K562 (cell line): ENCODE data around the gene STRIP1. TPM values are rescaled to one million over a fixed set of nuclear protein-coding genes. Genes with fewer than 3 reads are reported as not detected.

Experiments used
- ADNP ChIP-seq: fragments of 200-800 bp; sonication (Bioruptor generic); IDR thresholded peaks from 2 replicates; pipeline ENCODE4 v1.6.1; 2016; ENCODE audit warnings: missing genetic modification characterization, missing compliant biosample characterization
- CEBPZ ChIP-seq: fragments of 150-350 bp; IDR thresholded peaks from 2 replicates; pipeline ENCODE4 v1.6.1; 2014; ENCODE audit warnings: low read depth, mild to moderate bottlenecking, low read length, borderline replicate concordance
- EHMT2 ChIP-seq: fragments of 450-650 bp; IDR thresholded peaks from 2 replicates; pipeline ENCODE4 v1.6.1; 2018; ENCODE audit warnings: antibody characterized with exemption
- PKNOX1 ChIP-seq: fragments of 450-650 bp; IDR thresholded peaks from 2 replicates; pipeline ENCODE4 v1.6.1; 2016
- PYGO2 ChIP-seq: fragments of 450-650 bp; IDR thresholded peaks from 2 replicates; pipeline ENCODE4 v1.6.1; 2016; ENCODE audit warnings: mild to moderate bottlenecking, missing genetic modification characterization, moderate library complexity, missing compliant biosample characterization
- RB1 ChIP-seq: fragments of 450-650 bp; IDR thresholded peaks from 2 replicates; pipeline ENCODE4 v1.6.1; 2017; ENCODE audit warnings: low read depth, mild to moderate bottlenecking
- RFX7 ChIP-seq: fragments of 250-450 bp; sonication (Bioruptor Pico); IDR thresholded peaks from 2 replicates; pipeline ENCODE4 v1.5.1; 2021; ENCODE audit warnings: mild to moderate bottlenecking
- SRSF7 ChIP-seq: fragments of 200-400 bp; formaldehyde crosslinking; optimal IDR thresholded peaks from 2 replicates; pipeline ENCODE3; 2017; ENCODE audit warnings: mild to moderate bottlenecking, low read depth, low read length
- TRIM25 ChIP-seq: fragments of 450-650 bp; IDR thresholded peaks from 2 replicates; pipeline ENCODE4 v1.7.0; 2016; ENCODE audit warnings: borderline replicate concordance
- TSC22D4 ChIP-seq: fragments of 450-650 bp; IDR thresholded peaks from 2 replicates; pipeline ENCODE4 v1.6.1; 2016; ENCODE audit warnings: missing genetic modification characterization, missing biosample characterization, control low read depth
- VEZF1 ChIP-seq: fragments of 200-800 bp; sonication (Bioruptor generic); IDR thresholded peaks from 2 replicates; pipeline ENCODE4 v1.6.1; 2017; ENCODE audit warnings: missing genetic modification characterization, missing compliant biosample characterization
- ZKSCAN1 ChIP-seq: fragments of 150-350 bp; IDR thresholded peaks from 2 replicates; pipeline ENCODE4 v1.6.1; 2016; ENCODE audit warnings: low read depth, low read length
- ZNF830 ChIP-seq: fragments of 250-450 bp; sonication (Bioruptor Pico); IDR thresholded peaks from 2 replicates; pipeline ENCODE4 v1.5.0; 2021; ENCODE audit warnings: mild to moderate bottlenecking
- polyA plus RNA-seq, 8 experiments: library from polyadenylated mRNA; depleted of rRNA in 4 of 8; stranded (reverse) in 5 of 8; unstranded in 3 of 8; fragments of >200 nt; fragmentation: Nextera tagmentation in 2 of 8; fragmentation: Illumina TruSeq in 1 of 8; extraction: Ambion mirVana in 2 of 8; extraction: Trizol in 1 of 8; gene quantifications; 2 replicates each; pipeline versions ENCODE4 v1.2.1 to v1.2.3, GENCODE V29; 2011 to 2014; ENCODE audit warnings: inconsistent platforms in 1 of 8, missing spikeins in 1 of 8
- total RNA-seq, 7 experiments: library from RNA; depleted of rRNA in 6 of 7; stranded (reverse); fragments of >200 nt in 6 of 7; fragmentation: Illumina TruSeq in 2 of 7; extraction: Trizol in 2 of 7; gene quantifications; 2 replicates each; pipeline versions ENCODE4 v1.2.1 to v1.2.3, GENCODE V29; 2011 to 2021; ENCODE audit warnings: low replicate concordance in 1 of 7
- TF ChIP-seq, protein P1 (sequence below), 3 experiments: fragments of 200-800 bp in 1 of 3; fragments of 250-450 bp in 1 of 3; fragments of 450-650 bp in 1 of 3; sonication (Bioruptor Pico) in 1 of 3; sonication (Bioruptor generic) in 1 of 3; formaldehyde crosslinking in 1 of 3; IDR thresholded peaks; 2 replicates each; pipeline versions ENCODE4 v1.6.1 to v1.8.0; 2016 to 2022; ENCODE audit warnings: mild to moderate bottlenecking in 2 of 3, missing genetic modification characterization in 2 of 3, missing compliant biosample characterization in 1 of 3, moderate library complexity in 1 of 3

Gene STRIP1
- total and polyA plus RNA-seq, 9 of the 15 experiments (the other 6 are each of a cell fraction or from before 2014, with no cell fraction given): 9.9 to 42.3 (median 32.0) TPM

DNA sequence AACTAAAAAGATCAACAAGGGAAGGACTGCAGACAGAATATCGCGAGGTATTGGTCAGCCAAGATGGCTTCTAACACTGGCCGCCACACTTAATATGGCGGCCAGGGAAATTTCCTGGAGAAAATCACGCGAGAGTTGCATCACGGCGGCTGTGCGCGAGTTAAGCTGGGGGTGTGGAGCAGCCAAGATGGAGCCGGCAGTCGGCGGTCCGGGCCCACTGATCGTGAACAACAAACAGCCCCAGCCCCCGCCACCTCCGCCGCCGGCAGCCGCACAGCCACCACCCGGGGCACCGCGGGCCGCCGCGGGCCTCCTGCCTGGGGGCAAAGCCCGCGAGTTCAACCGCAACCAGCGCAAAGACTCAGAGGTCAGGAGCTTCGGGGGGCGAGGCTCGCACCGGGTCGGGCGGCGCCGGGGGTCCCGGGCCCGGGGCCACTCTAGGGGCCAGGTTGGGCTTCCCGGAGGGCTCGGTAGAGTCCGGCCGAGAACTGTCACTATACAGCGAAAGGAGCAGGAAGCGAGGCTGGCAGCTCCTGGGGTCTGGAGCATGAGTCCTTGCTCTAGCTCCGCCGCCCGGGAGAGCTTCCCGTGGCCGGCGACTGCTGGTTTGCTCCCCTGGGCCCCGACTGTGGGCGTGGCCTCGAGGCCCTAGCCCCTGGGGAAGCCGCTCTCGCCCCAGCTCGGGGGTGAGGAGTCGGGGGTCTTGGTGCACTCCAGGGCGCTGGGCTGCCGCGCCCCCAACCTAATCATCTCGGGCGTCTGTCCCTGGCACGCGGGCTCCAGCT, at the start of gene STRIP1 (continued):
- TF ChIP-seq, protein P1, sequence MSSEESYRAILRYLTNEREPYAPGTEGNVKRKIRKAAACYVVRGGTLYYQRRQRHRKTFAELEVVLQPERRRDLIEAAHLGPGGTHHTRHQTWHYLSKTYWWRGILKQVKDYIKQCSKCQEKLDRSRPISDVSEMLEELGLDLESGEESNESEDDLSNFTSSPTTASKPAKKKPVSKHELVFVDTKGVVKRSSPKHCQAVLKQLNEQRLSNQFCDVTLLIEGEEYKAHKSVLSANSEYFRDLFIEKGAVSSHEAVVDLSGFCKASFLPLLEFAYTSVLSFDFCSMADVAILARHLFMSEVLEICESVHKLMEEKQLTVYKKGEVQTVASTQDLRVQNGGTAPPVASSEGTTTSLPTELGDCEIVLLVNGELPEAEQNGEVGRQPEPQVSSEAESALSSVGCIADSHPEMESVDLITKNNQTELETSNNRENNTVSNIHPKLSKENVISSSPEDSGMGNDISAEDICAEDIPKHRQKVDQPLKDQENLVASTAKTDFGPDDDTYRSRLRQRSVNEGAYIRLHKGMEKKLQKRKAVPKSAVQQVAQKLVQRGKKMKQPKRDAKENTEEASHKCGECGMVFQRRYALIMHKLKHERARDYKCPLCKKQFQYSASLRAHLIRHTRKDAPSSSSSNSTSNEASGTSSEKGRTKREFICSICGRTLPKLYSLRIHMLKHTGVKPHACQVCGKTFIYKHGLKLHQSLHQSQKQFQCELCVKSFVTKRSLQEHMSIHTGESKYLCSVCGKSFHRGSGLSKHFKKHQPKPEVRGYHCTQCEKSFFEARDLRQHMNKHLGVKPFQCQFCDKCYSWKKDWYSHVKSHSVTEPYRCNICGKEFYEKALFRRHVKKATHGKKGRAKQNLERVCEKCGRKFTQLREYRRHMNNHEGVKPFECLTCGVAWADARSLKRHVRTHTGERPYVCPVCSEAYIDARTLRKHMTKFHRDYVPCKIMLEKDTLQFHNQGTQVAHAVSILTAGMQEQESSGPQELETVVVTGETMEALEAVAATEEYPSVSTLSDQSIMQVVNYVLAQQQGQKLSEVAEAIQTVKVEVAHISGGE (CRISPR knock-in tag; IDR thresholded peaks at IDR 0.05): peak in 1 of 3 experiments; percentile 90; a peak in 3 of 6 replicates
- TF ChIP-seq ADNP: no peak
- TF ChIP-seq PKNOX1: no peak
- TF ChIP-seq RFX7 (CRISPR knock-in tag): no peak
- TF ChIP-seq ZKSCAN1: no peak
- no peak for TF ChIP-seq CEBPZ
- peak; percentile 82 for TF ChIP-seq VEZF1 (CRISPR knock-in tag)
- no peak for TF ChIP-seq SRSF7
- no peak for TF ChIP-seq EHMT2
- no peak for TF ChIP-seq TSC22D4 (tag)
- TF ChIP-seq ZNF830 (CRISPR knock-in tag): 0 out of 2 replicates have a peak, but pooled peaks have one; percentile 30
- TF ChIP-seq TRIM25: no peak
- no peak for TF ChIP-seq PYGO2 (tag)
- peak; percentile 74 for TF ChIP-seq RB1
